H9 (cell line): Measurements from ENCODE around the gene AGBL4. TPM values are rescaled to one million over a fixed set of nuclear protein-coding genes. Genes with fewer than 3 reads are reported as not detected.

Source experiments
- DNase-seq: peaks from one replicate; pipeline ENCODE4 v3.0.0-alpha.2; 2017
- H2AFZ ChIP-seq: one replicate; pipeline ENCODE4 v1.6.1; 2013; ENCODE audit warnings: mild to moderate bottlenecking, low read length, control low read depth, moderate library complexity
- H2AK5ac ChIP-seq: 2 replicates; pipeline ENCODE4 v1.6.1; 2013; ENCODE audit warnings: low read length, control low read depth, mixed read lengths; ENCODE audit not compliant: insufficient read length
- H2BK120ac ChIP-seq: one replicate; pipeline ENCODE4 v1.6.1; 2013; ENCODE audit warnings: low read depth, mild to moderate bottlenecking, low read length, control low read depth, inconsistent platforms; ENCODE audit not compliant: poor library complexity, severe bottlenecking
- H2BK12ac ChIP-seq: 2 replicates; pipeline ENCODE4 v1.6.1; 2013; ENCODE audit warnings: low read length, control low read depth, mixed read lengths, low read depth; ENCODE audit not compliant: insufficient read length
- H2BK15ac ChIP-seq: 2 replicates; pipeline ENCODE4 v1.6.1; 2013; ENCODE audit warnings: low read depth, low read length, control low read depth
- H2BK20ac ChIP-seq: one replicate; pipeline ENCODE4 v1.6.1; 2013; ENCODE audit warnings: low read depth, mild to moderate bottlenecking, low read length, control low read depth, inconsistent platforms; ENCODE audit not compliant: poor library complexity, severe bottlenecking
- H2BK5ac ChIP-seq: 2 replicates; pipeline ENCODE4 v1.6.1; 2013; ENCODE audit warnings: low read length, control low read depth, mixed read lengths; ENCODE audit not compliant: insufficient read length
- H3K14ac ChIP-seq: 2 replicates; pipeline ENCODE4 v1.6.1; 2013; ENCODE audit warnings: low read length, control low read depth; ENCODE audit not compliant: insufficient read depth
- H3K18ac ChIP-seq: 2 replicates; pipeline ENCODE4 v1.6.1; 2013; ENCODE audit warnings: low read depth, mild to moderate bottlenecking, mixed read lengths, low read length, control low read depth; ENCODE audit not compliant: insufficient read length
- H3K23ac ChIP-seq: 2 replicates; pipeline ENCODE4 v1.6.1; 2013; ENCODE audit warnings: low read length, control low read depth, mixed read lengths, low read depth; ENCODE audit not compliant: insufficient read length
- H3K23me2 ChIP-seq: 2 replicates; pipeline ENCODE4 v1.6.1; 2013; ENCODE audit warnings: low read depth, mild to moderate bottlenecking, mixed read lengths, low read length, control low read depth; ENCODE audit not compliant: insufficient read length, poor library complexity, severe bottlenecking
- H3K27ac ChIP-seq: 2 replicates; pipeline ENCODE4 v1.5.1; 2013; ENCODE audit warnings: low read length, control low read depth, mixed read lengths, low read depth; ENCODE audit not compliant: insufficient read length
- H3K27me3 ChIP-seq: 2 replicates; pipeline ENCODE4 v1.6.1; 2013; ENCODE audit warnings: low read length, control low read depth, inconsistent platforms; ENCODE audit not compliant: insufficient read depth
- H3K4ac ChIP-seq: 2 replicates; pipeline ENCODE4 v1.6.1; 2013; ENCODE audit warnings: low read depth, mild to moderate bottlenecking, control low read depth, inconsistent platforms, low read length, moderate library complexity
- H3K4me1 ChIP-seq: 2 replicates; pipeline ENCODE4 v1.6.1; 2013; ENCODE audit warnings: low read length, control low read depth, inconsistent platforms; ENCODE audit not compliant: insufficient read depth
- H3K4me2 ChIP-seq: 2 replicates; pipeline ENCODE4 v1.6.1; 2013; ENCODE audit warnings: low read length, control low read depth, mixed read lengths; ENCODE audit not compliant: insufficient read length, insufficient read depth
- H3K56ac ChIP-seq: 2 replicates; pipeline ENCODE4 v1.6.1; 2013; ENCODE audit warnings: low read depth, mild to moderate bottlenecking, mixed read lengths, low read length, control low read depth; ENCODE audit not compliant: insufficient read length
- H3K79me1 ChIP-seq: 2 replicates; pipeline ENCODE4 v1.6.1; 2013; ENCODE audit warnings: low read depth, mild to moderate bottlenecking, moderate library complexity, low read length, control low read depth, inconsistent platforms; ENCODE audit not compliant: insufficient read depth, poor library complexity, severe bottlenecking
- H3K79me2 ChIP-seq: 2 replicates; pipeline ENCODE4 v1.6.1; 2013; ENCODE audit warnings: low read length, control low read depth, inconsistent platforms; ENCODE audit not compliant: insufficient read depth
- H3K9ac ChIP-seq: 2 replicates; pipeline ENCODE4 v1.6.1; 2013; ENCODE audit warnings: low read length, control low read depth, mixed read lengths; ENCODE audit not compliant: insufficient read length; ENCODE audit errors: extremely low read depth
- H3K9me3 ChIP-seq: one replicate; pipeline ENCODE4 v1.6.1; 2013; ENCODE audit warnings: low read depth, low read length, inconsistent platforms; ENCODE audit not compliant: control insufficient read depth
- H3T11ph ChIP-seq: one replicate; pipeline ENCODE4 v1.6.1; 2013; ENCODE audit warnings: mild to moderate bottlenecking, low read length, control low read depth, inconsistent platforms
- H4K20me1 ChIP-seq: one replicate; pipeline ENCODE4 v1.6.1; 2013; ENCODE audit not compliant: control insufficient read depth, insufficient read length, insufficient read depth
- H4K5ac ChIP-seq: 2 replicates; pipeline ENCODE4 v1.6.1; 2013; ENCODE audit warnings: low read depth, mild to moderate bottlenecking, mixed read lengths, low read length, control low read depth; ENCODE audit not compliant: insufficient read length
- H4K8ac ChIP-seq: replicated peaks from 2 replicates; pipeline ENCODE4 v1.6.1; 2013; ENCODE audit warnings: low read length, control low read depth, mixed read lengths, low read depth; ENCODE audit not compliant: insufficient read length
- H4K91ac ChIP-seq: 2 replicates; pipeline ENCODE4 v1.6.1; 2013; ENCODE audit warnings: low read depth, mild to moderate bottlenecking, moderate library complexity, mixed read lengths, low read length, control low read depth; ENCODE audit not compliant: insufficient read length
- H3K27ac Mint-ChIP-seq, 3 experiments: 2 replicates in 2 of 3; 3 replicates in 1 of 3; pipeline ENCODE4 v1.8.0; 2020 to 2021; ENCODE audit warnings: mixed read lengths in 3 of 3, mild to moderate bottlenecking in 1 of 3, moderate library complexity in 1 of 3
- H3K27me3 Mint-ChIP-seq: 2 replicates; pipeline ENCODE4 v1.8.0; 2021; ENCODE audit warnings: low read depth, mild to moderate bottlenecking, moderate library complexity, mixed read lengths
- H3K36me3 Mint-ChIP-seq, 3 experiments: 2 replicates in 2 of 3; 3 replicates in 1 of 3; pipeline ENCODE4 v1.8.0; 2020 to 2021; ENCODE audit warnings: low read depth in 3 of 3, mixed read lengths in 3 of 3; ENCODE audit not compliant: insufficient read depth in 1 of 3
- H3K4me1 Mint-ChIP-seq, 2 experiments: 2 replicates each; pipeline ENCODE4 v1.8.0; 2020; ENCODE audit warnings: mixed read lengths in 2 of 2
- H3K4me3 Mint-ChIP-seq, 2 experiments: 2 replicates in 1 of 2; 3 replicates in 1 of 2; pipeline ENCODE4 v1.8.0; 2020 to 2021; ENCODE audit warnings: mild to moderate bottlenecking in 2 of 2, mixed read lengths in 2 of 2, moderate library complexity in 1 of 2
- H3K9me3 Mint-ChIP-seq, 2 experiments: 2 replicates in 1 of 2; 3 replicates in 1 of 2; pipeline ENCODE4 v1.8.0; 2020; ENCODE audit warnings: mild to moderate bottlenecking in 2 of 2, mixed read lengths in 2 of 2, moderate library complexity in 1 of 2
- WGBS: extraction: QIAGEN DNeasy Blood & Tissue Kit; methylation state at CpG from one replicate; pipeline ENCODE4 v1.1.7; 2013; ENCODE audit warnings: missing lambda C conversion rate, low lambda C conversion rate, mixed read lengths; ENCODE audit not compliant: insufficient read length; ENCODE audit errors: extremely low coverage; 5-methylcytosine and 5-hydroxymethylcytosine counted together
- total RNA-seq: library from RNA; stranded (reverse); gene quantifications from 2 replicates; pipeline ENCODE4 v1.2.1, GENCODE V29; 2021
- TF ChIP-seq, protein P1 (sequence below): fragments of 200-600 bp; sonication (generic); conservative IDR thresholded peaks from 3 replicates; pipeline ENCODE4 v1.8.0; 2021; ENCODE audit warnings: antibody characterized with exemption, mild to moderate bottlenecking

AGBL4 gene
- total RNA-seq, 1 experiment from 2014 or later: not detected

DNA sequence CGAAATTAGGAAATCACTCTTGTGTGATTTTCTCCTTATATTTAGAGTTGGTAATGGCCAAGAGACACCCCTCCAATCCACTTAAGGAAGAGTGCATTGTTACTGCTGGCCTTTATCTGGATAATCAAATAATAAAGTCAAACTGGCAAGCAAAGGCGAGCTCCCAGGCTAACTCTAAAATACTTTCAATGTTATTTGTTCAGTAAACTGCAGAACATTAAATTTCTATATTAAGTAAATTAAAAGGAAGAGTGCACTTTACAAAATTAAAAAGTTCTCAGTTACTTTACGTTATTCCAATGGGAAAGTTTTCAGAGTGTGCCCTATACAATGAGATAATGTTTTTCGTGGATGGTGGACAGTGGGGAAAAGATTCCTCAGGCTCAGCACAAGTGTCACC lies 684.7 kb downstream of the AGBL4 start:
- Histone ChIP-seq H3K4ac (no peak overlapping the region), H3K9ac (no peak overlapping the region), H3T11ph (no peak overlapping the region), H3K23ac (no peak overlapping the region), H2BK5ac (no peak overlapping the region), H3K79me1 (no peaks in the 10 kb centered on the region), H4K91ac (no peak overlapping the region), H3K23me2 (no peaks in the 10 kb centered on the region), H3K4me2 (no peak overlapping the region), H4K8ac (no peak overlapping the region), H2AFZ (no peak overlapping the region), H3K79me2 (no peaks in the 10 kb centered on the region), H4K20me1 (no peaks in the 10 kb centered on the region), H2BK15ac (no peak overlapping the region), H3K27ac (no peak overlapping the region), H3K27me3 (no peaks in the 10 kb centered on the region), H2AK5ac (no peak overlapping the region), H3K14ac (no peak overlapping the region), H2BK20ac (no peak overlapping the region), H3K4me1 (no peaks in the 10 kb centered on the region), H4K5ac (no peak overlapping the region), H2BK120ac (no peak overlapping the region), H3K18ac (no peak overlapping the region), H3K9me3 (peaks cover 85% of the 10 kb centered on the region), H2BK12ac (no peak overlapping the region), H3K56ac (no peak overlapping the region)
- no CpG with 5 or more reads among the region's 4 CpGs for WGBS
- no peak for DNase-seq
- TF ChIP-seq, protein P1, sequence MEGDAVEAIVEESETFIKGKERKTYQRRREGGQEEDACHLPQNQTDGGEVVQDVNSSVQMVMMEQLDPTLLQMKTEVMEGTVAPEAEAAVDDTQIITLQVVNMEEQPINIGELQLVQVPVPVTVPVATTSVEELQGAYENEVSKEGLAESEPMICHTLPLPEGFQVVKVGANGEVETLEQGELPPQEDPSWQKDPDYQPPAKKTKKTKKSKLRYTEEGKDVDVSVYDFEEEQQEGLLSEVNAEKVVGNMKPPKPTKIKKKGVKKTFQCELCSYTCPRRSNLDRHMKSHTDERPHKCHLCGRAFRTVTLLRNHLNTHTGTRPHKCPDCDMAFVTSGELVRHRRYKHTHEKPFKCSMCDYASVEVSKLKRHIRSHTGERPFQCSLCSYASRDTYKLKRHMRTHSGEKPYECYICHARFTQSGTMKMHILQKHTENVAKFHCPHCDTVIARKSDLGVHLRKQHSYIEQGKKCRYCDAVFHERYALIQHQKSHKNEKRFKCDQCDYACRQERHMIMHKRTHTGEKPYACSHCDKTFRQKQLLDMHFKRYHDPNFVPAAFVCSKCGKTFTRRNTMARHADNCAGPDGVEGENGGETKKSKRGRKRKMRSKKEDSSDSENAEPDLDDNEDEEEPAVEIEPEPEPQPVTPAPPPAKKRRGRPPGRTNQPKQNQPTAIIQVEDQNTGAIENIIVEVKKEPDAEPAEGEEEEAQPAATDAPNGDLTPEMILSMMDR: no peak
- no peaks in the 10 kb centered on the region for H3K4me1 Mint-ChIP-seq
- no peak overlapping the region for H3K27ac Mint-ChIP-seq
- no peaks in the 10 kb centered on the region; the same call in 1 of the 2 replicates for H3K27me3 Mint-ChIP-seq
- H3K36me3 Mint-ChIP-seq: peaks cover 0 to 24% (median 7%) of the 10 kb centered on the region in 3 experiments; a peak in 4 of 7 replicates
- H3K9me3 Mint-ChIP-seq: peaks cover 90 to 93% of the 10 kb centered on the region in 2 experiments
- no peak overlapping the region for H3K4me3 Mint-ChIP-seq
